Measurements from ENCODE around the gene JAKMIP2. TPM values are rescaled to one million over a fixed set of nuclear protein-coding genes. Genes with fewer than 3 reads are reported as not detected.

JAKMIP2 gene
- total and polyA plus RNA-seq, 8 donors: 0.73 to 11.7 (median 8.1) TPM

DNA sequence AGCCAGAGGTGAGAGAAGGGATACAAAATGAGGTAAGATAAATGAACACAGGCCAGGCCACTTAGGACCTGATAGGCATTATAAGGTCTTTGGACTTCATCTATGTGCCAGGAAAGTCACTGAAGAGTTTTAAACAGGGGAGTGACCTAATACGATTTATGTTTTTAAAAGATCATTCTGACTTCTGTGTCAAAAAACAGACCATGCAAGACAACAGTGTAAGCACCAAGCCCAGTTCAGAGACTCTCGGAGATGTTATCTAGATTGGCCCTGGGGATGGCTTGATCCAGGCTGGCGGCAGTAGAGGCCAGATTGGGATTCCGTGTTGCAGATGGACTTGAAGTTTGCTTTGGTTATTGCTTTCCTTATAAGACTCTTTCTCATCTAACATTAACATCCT lies 229.6 kb downstream of the JAKMIP2 start:
- H3K27ac ChIP-seq: no peak overlapping the region
- H3K4me1 ChIP-seq: peaks cover 6 to 11% of the 10 kb centered on the region in 2 donors
- no peak overlapping the region for H3K4me3 ChIP-seq
- no peak for TF ChIP-seq CTCF (IDR thresholded peaks at IDR 0.05)
- ATAC-seq (no peak), DNase-seq (no peak)
- no peaks in the 10 kb centered on the region for H3K9me3 ChIP-seq
- H3K27me3 ChIP-seq: no peaks in the 10 kb centered on the region
- intact Hi-C loops (cut with DNase I): loop anchor here in 1 of 2 donors (10.0 kb wide), 1 partner anchor 98 kb away; no protein-coding TSS in a partner anchor
- H3K36me3 ChIP-seq: no peaks in the 10 kb centered on the region

DNA sequence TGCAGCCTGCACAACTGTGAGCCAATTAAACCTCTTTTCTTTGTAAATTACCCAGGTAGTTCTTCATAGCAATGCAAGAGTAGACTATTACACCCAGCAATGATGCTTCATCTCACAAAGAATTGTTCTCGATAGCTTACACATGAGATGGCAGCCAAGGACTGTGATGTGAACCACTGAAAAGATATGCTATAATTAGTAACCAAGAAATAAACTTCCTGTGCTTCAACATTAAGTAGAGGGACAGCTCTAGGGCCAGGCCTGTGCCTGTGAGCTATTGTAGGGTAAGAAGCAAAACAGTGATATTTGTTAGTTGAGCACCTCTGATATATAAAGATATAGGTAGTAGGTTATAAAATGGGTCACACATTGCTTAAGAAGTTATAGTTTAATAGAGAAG lies 230.9 kb downstream of the JAKMIP2 start:
- DNase-seq: peak in 1 of 4 donors; percentile 13
- no peak for TF ChIP-seq CTCF (IDR thresholded peaks at IDR 0.05)
- Histone ChIP-seq H3K27ac (peak overlapping the region in 1 of 2 donors; percentile 37), H3K9me3 (no peaks in the 10 kb centered on the region), H3K4me3 (no peak overlapping the region), H3K36me3 (no peaks in the 10 kb centered on the region), H3K27me3 (no peaks in the 10 kb centered on the region), H3K4me1 (peaks cover 6 to 11% of the 10 kb centered on the region in 2 donors)
- no peak for ATAC-seq
- intact Hi-C loops (cut with DNase I): loop anchor here in 1 of 2 donors (10.0 kb wide), 1 partner anchor 97 kb away; no protein-coding TSS in a partner anchor

DNA sequence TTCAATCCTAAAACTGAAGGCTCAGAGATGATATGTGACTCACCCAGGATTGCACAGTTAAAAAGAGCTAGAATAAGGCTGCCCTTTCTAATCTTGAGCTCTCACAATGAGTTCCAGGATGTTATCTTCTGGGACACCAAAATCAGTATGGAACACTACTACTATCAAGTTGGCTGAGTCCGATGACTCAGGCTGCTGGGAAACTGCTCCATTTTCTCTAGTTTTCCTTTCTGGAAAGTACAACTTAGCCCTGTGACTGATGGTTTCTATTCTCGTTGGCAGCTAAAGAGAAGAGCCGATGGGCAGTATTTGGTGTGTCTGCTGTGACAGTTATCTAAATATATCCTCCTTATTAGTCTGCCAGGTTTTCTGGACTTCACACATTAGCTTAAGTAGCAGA lies 234.8 kb downstream of the JAKMIP2 start:
- Histone ChIP-seq H3K4me3 (no peak overlapping the region), H3K9me3 (no peaks in the 10 kb centered on the region), H3K36me3 (no peaks in the 10 kb centered on the region), H3K4me1 (no peaks in the 10 kb centered on the region), H3K27ac (peak overlapping the region; percentile 35 to 37), H3K27me3 (no peaks in the 10 kb centered on the region)
- no peak for DNase-seq
- no peak for TF ChIP-seq CTCF (IDR thresholded peaks at IDR 0.05)
- intact Hi-C loops (cut with DNase I): no loop called here
- peak; percentile 47 for ATAC-seq

DNA sequence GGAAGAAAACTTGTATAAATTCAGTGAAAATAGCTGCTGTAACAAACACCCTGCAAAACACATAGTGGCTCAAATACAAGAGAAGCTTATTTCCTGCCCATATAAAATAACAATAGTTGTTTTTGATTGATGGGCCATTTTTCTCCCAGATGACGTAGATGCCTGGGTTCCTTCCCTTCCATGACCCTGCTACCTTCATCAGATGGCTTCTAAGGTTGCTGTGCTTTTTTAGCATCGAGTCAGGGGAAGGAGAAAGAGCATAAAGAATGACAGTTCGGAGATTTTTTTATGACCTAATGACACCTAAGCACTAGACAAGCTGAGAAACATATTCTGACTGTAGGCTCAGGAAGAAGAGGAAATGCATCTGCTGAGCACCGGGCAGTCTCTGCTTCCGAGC lies 238.0 kb downstream of the JAKMIP2 start:
- intact Hi-C loops (cut with DNase I): no loop called here
- H3K27ac ChIP-seq: no peak overlapping the region
- TF ChIP-seq CTCF (IDR thresholded peaks at IDR 0.05): no peak
- no peaks in the 10 kb centered on the region for H3K4me1 ChIP-seq
- no peaks in the 10 kb centered on the region for H3K27me3 ChIP-seq
- no peak for DNase-seq
- H3K9me3 ChIP-seq: no peaks in the 10 kb centered on the region
- no peaks in the 10 kb centered on the region for H3K36me3 ChIP-seq
- ATAC-seq: no peak
- no peak overlapping the region for H3K4me3 ChIP-seq

DNA sequence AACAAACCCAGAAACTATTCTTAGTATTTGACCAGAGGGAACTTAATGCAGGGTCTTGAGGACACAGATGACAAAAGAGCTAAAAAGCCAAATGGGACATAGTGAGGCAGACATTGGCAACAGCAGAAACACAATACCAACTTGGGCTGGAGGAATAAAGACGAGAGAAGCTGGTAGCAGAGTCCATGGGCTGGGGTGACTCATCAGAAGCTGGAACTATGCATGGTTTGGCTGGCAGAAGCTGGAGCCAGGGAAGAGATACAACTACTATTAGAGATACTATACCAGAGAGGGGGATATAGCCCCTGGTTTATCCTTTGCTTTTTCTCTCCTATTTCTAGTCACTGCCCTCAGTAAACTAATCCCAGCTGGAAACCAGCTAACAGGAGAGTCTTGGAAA lies 243.5 kb downstream of the JAKMIP2 start:
- no peak overlapping the region for H3K4me3 ChIP-seq
- H3K27ac ChIP-seq: no peak overlapping the region
- intact Hi-C loops (cut with DNase I): no loop called here
- DNase-seq: no peak
- H3K4me1 ChIP-seq: no peaks in the 10 kb centered on the region
- peak; percentile 34 for ATAC-seq
- no peaks in the 10 kb centered on the region for H3K9me3 ChIP-seq
- no peak for TF ChIP-seq CTCF (IDR thresholded peaks at IDR 0.05)
- H3K27me3 ChIP-seq: no peaks in the 10 kb centered on the region
- H3K36me3 ChIP-seq: no peaks in the 10 kb centered on the region

Data from left lung (tissue), 10 donors.